Activated CD4-positive, alpha-beta T cell treated with anti-CD3 and anti-CD28 coated beads, Interleukin-2, Interleukin-6, amounts not matched to agents 100 ng/mL and 50 ng/mL, durations not matched to agents 16 hours and 8 hours (primary cell): ENCODE results near the gene TNNC2.
"Not testable (repeated sequence)": the region's sequence is repeated elsewhere in the genome, so short reads cannot be mapped to it uniquely, and the experiment has no call there.

Source experiments
- DNase-seq: peaks from one replicate; pipeline ENCODE4 v3.0.0-alpha.2; 2020

TNNC2 gene

GRCh38 chr20:45818239-45818638 lies 8.9 kb downstream of the TNNC2 start:
- DNase-seq: no peak

GRCh38 chr20:45817376-45818194 lies 9.5 kb downstream of the TNNC2 start:
- DNase-seq: no peak

- DNase-seq: no peak
Measured at GRCh38 chr20:45816951-45817350, 10.2 kb downstream of the TNNC2 start.

GRCh38 chr20:45814314-45814713 lies 12.8 kb downstream of the TNNC2 start:
- no peak for DNase-seq

- DNase-seq: no peak
Measured at GRCh38 chr20:45813489-45813888, 13.6 kb downstream of the TNNC2 start.

- no peak for DNase-seq
Measured at GRCh38 chr20:45813006-45813340, 14.1 kb downstream of the TNNC2 start.

- peak; percentile 99 for DNase-seq
Measured at GRCh38 chr20:45812157-45813005, 14.7 kb downstream of the TNNC2 start, which contains the start of gene UBE2C. Gene UBE2C, plus strand, starts transcription at chr20:45812644. Its CDS starts 52 bp downstream, at chr20:45812696.

GRCh38 chr20:45810191-45810970 lies 16.7 kb downstream of the TNNC2 start:
- DNase-seq: no peak

- no peak for DNase-seq
Measured at GRCh38 chr20:45801851-45802250, 25.3 kb downstream of the TNNC2 start.

GRCh38 chr20:45798935-45799642 lies 28.0 kb downstream of the TNNC2 start:
- DNase-seq: peak; percentile 80

GRCh38 chr20:45797955-45798354 lies 29.2 kb downstream of the TNNC2 start:
- not testable (repeated sequence) for DNase-seq

- DNase-seq: not testable (repeated sequence)
Measured at GRCh38 chr20:45797510-45797909, 29.6 kb downstream of the TNNC2 start.

- peak; percentile 28 for DNase-seq
Measured at GRCh38 chr20:45796337-45797065, 30.6 kb downstream of the TNNC2 start.

GRCh38 chr20:45792317-45793118 lies 34.6 kb downstream of the TNNC2 start:
- DNase-seq: no peak

- no peak for DNase-seq
Measured at GRCh38 chr20:45788351-45788750, 38.8 kb downstream of the TNNC2 start.

GRCh38 chr20:45783656-45784294 lies 43.3 kb downstream of the TNNC2 start:
- DNase-seq: no peak

- DNase-seq: no peak
Measured at GRCh38 chr20:45782890-45783289, 44.2 kb downstream of the TNNC2 start.

- DNase-seq: no peak
Measured at GRCh38 chr20:45781391-45781931, 45.7 kb downstream of the TNNC2 start.

- DNase-seq: no peak
Measured at GRCh38 chr20:45780159-45780558, 47.0 kb downstream of the TNNC2 start.
